Adrenal gland (tissue), 12 donors: ENCODE results near the gene LCN1. TPM values are rescaled to one million over a fixed set of nuclear protein-coding genes. Genes with fewer than 3 reads are reported as not detected.

ENCODE experiments used
- DNase-seq, 7 donors: peaks; one replicate each; pipeline ENCODE4 v3.0.0-alpha.2; 2019 to 2020
- H3K27ac ChIP-seq, 5 donors: fragments of 200-600 bp; sonication (generic) in 4 of 5; 1 replicate in 3 of 5; 2 replicates in 2 of 5; pipeline versions ENCODE4 v1.5.1 to v1.8.0; 2016 to 2020; ENCODE audit warnings: mild to moderate bottlenecking in 1 of 5
- H3K27me3 ChIP-seq: fragments of 200-600 bp; 2 replicates; pipeline ENCODE4 v1.8.0; 2021
- H3K36me3 ChIP-seq, 2 donors: fragments of 200-600 bp; replicated peaks in 1 of 2; 1 replicate in 1 of 2; 2 replicates in 1 of 2; pipeline versions ENCODE4 v1.5.1 to v1.8.0; 2018 to 2022
- H3K4me1 ChIP-seq, 2 donors: fragments of 200-600 bp; replicated peaks in 1 of 2; 1 replicate in 1 of 2; 2 replicates in 1 of 2; pipeline versions ENCODE4 v1.5.1 to v1.8.0; 2018 to 2021
- H3K4me3 ChIP-seq, 4 donors: fragments of 200-600 bp; sonication (generic) in 3 of 4; one replicate each; pipeline ENCODE4 v1.5.1; 2016 to 2018
- H3K9me3 ChIP-seq, 3 donors: fragments of 200-600 bp; sonication (generic) in 1 of 3; replicated peaks in 1 of 3; 1 replicate in 2 of 3; 2 replicates in 1 of 3; pipeline versions ENCODE4 v1.5.1 to v1.8.0; 2016 to 2021
- POLR2A ChIP-seq, 2 donors: fragments of 450-650 bp; IDR thresholded peaks; one replicate each; pipeline ENCODE4 v1.6.1; 2017; ENCODE audit warnings: antibody characterized with exemption in 2 of 2, mild to moderate bottlenecking in 2 of 2, moderate library complexity in 1 of 2
- WGBS, 4 donors: extraction: QIAGEN DNeasy Blood & Tissue Kit in 2 of 4; methylation state at CpG; one replicate each; pipeline versions ENCODE4 v1.1.5 to v1.1.7; 2013 to 2017; 5-methylcytosine and 5-hydroxymethylcytosine counted together
- intact Hi-C, 2 donors: fragments of 100-400 bp; cut with DNase I; formaldehyde crosslinking; loops; one replicate each; pipeline versions ENCODE4 v1.14.1 to v1.15.0; 2022 to 2023
- polyA plus RNA-seq, 3 donors: library from polyadenylated mRNA; stranded (reverse); fragments of 200-250 nt in 2 of 3; fragments of 350-450 nt in 1 of 3; fragmentation: Illumina TruSeq in 1 of 3; extraction: RNeasy Lipid Tissue Mini Kit (QIAGEN cat#74804) in 1 of 3; gene quantifications; one replicate each; pipeline ENCODE4 v1.2.3, GENCODE V29; 2013 to 2014
- total RNA-seq, 9 donors: library from RNA; depleted of rRNA in 4 of 9; stranded (reverse); fragments of >200 nt in 4 of 9; fragments of 120-200 nt in 1 of 9; fragmentation: NEBNext Ultra II Directional in 1 of 9; extraction: Animal tissue kit (Norgen Biotek cat#: 25700) in 1 of 9; gene quantifications; one replicate each; pipeline versions ENCODE4 v1.1.0 to v1.2.4, GENCODE V29; 2013 to 2023
- TF ChIP-seq, protein P1 (sequence below), 6 experiments: fragments of 450-650 bp in 4 of 6; fragments of 200-600 bp in 2 of 6; sonication (generic) in 1 of 6; IDR thresholded peaks; 1 replicate in 5 of 6; 2 replicates in 1 of 6; pipeline versions ENCODE4 v1.5.1 to v1.8.0; 2016 to 2021; ENCODE audit warnings: antibody characterized with exemption in 6 of 6, mild to moderate bottlenecking in 2 of 6, moderate library complexity in 1 of 6
- donor health status: healthy with polysubstance abuse.
- donor health status: Bipolar disorder and iron deficiency.
- donor health status: DM: yes; HTN: yes; CAD: no.
- donor health status: DM: no; HTN: no; CAD: no.
- donor health status: DM: no; HTN: no; CAD: no.
- donor health status: DM: yes; HTN: yes; CAD: no.

Gene LCN1
- total and polyA plus RNA-seq, 12 donors: not detected

GRCh38 chr9:135514342-135515082 is 6.7 kb upstream of the LCN1 start:
- H3K36me3 ChIP-seq: no peaks in the 10 kb centered on the region
- peak in 4 of 7 donors; percentile 5 to 21 (median 12) for DNase-seq
- no peak overlapping the region for H3K4me3 ChIP-seq
- intact Hi-C loops: no loop called here
- TF ChIP-seq, protein P1, sequence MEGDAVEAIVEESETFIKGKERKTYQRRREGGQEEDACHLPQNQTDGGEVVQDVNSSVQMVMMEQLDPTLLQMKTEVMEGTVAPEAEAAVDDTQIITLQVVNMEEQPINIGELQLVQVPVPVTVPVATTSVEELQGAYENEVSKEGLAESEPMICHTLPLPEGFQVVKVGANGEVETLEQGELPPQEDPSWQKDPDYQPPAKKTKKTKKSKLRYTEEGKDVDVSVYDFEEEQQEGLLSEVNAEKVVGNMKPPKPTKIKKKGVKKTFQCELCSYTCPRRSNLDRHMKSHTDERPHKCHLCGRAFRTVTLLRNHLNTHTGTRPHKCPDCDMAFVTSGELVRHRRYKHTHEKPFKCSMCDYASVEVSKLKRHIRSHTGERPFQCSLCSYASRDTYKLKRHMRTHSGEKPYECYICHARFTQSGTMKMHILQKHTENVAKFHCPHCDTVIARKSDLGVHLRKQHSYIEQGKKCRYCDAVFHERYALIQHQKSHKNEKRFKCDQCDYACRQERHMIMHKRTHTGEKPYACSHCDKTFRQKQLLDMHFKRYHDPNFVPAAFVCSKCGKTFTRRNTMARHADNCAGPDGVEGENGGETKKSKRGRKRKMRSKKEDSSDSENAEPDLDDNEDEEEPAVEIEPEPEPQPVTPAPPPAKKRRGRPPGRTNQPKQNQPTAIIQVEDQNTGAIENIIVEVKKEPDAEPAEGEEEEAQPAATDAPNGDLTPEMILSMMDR (IDR thresholded peaks at IDR 0.05): no peak
- TF ChIP-seq POLR2A (IDR thresholded peaks at IDR 0.05): no peak
- no peak overlapping the region for H3K27ac ChIP-seq
- H3K9me3 ChIP-seq: no peaks in the 10 kb centered on the region
- no peaks in the 10 kb centered on the region for H3K4me1 ChIP-seq
- H3K27me3 ChIP-seq: no peaks in the 10 kb centered on the region
- 81 to 87% (median 85%) methylated on average over 12 to 17 of the region's 17 CpGs for WGBS, 4 donors

GRCh38 chr9:135515083-135515951 is 5.9 kb upstream of the LCN1 start:
- no peak overlapping the region for H3K4me3 ChIP-seq
- no peak for TF ChIP-seq POLR2A (IDR thresholded peaks at IDR 0.05)
- TF ChIP-seq, protein P1 (IDR thresholded peaks at IDR 0.05): no peak
- H3K27ac ChIP-seq: peak overlapping the region in 1 of 5 donors; percentile 3
- no peaks in the 10 kb centered on the region for H3K9me3 ChIP-seq
- DNase-seq: peak in 4 of 7 donors; percentile 4 to 40 (median 12)
- no peaks in the 10 kb centered on the region for H3K4me1 ChIP-seq
- intact Hi-C loops: no loop called here
- H3K27me3 ChIP-seq: no peaks in the 10 kb centered on the region
- no peaks in the 10 kb centered on the region for H3K36me3 ChIP-seq
- WGBS, 4 donors: 82 to 91% (median 87%) methylated on average over 10 to 31 of the region's 31 CpGs

DNA sequence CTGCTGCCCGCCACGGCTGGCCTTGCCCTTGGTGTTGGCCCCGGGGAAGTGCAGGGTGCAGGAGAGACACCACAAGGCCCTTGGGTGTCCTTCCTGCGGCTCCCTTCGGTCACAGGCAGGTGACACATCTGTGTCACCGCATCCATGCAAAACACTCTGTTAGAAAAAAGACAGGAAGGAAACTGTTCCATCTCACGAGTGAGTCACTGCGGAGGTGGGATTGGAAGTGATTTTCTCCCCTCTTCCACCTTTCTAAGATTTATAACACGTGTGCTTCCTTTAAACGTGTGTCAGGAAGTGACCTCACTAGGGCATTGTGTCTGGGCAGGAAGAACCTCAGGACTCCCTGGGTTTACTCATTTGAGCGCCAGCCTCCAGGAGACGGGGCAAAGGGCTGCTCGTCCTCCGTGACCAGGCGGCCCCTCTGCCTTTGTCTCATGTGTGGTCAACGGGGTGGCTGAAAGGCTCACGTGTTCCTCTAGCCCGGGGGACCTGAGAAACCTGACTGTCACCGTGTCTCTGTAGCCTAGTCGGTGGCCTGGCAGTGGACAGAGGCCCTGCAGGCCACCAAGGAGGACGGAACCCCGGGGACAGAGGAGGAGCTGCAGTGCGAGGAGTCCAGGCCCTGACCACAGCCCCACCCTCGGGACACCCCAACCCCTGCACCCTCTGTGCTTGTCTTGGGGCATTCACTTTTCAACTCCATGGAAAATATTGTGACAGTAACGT is 4.9 kb upstream of the LCN1 start:
- Histone ChIP-seq H3K27me3 (no peaks in the 10 kb centered on the region), H3K27ac (peak overlapping the region in 1 of 5 donors; percentile 3), H3K9me3 (no peaks in the 10 kb centered on the region), H3K4me3 (no peak overlapping the region), H3K36me3 (no peaks in the 10 kb centered on the region), H3K4me1 (no peaks in the 10 kb centered on the region)
- intact Hi-C loops: no loop called here
- DNase-seq: peak in 3 of 7 donors; percentile 8 to 45 (median 9)
- WGBS, 4 donors: 69 to 73% (median 72%) methylated on average over 16 to 25 of the region's 25 CpGs
- no peak for TF ChIP-seq POLR2A (IDR thresholded peaks at IDR 0.05)
- TF ChIP-seq, protein P1 (IDR thresholded peaks at IDR 0.05): no peak

GRCh38 chr9:135517407-135517822 is 3.8 kb upstream of the LCN1 start:
- H3K4me3 ChIP-seq: no peak overlapping the region
- H3K4me1 ChIP-seq: no peaks in the 10 kb centered on the region
- no peaks in the 10 kb centered on the region for H3K27me3 ChIP-seq
- no peaks in the 10 kb centered on the region for H3K36me3 ChIP-seq
- no peaks in the 10 kb centered on the region for H3K9me3 ChIP-seq
- TF ChIP-seq, protein P1 (IDR thresholded peaks at IDR 0.05): no peak
- TF ChIP-seq POLR2A (IDR thresholded peaks at IDR 0.05): no peak
- H3K27ac ChIP-seq: no peak overlapping the region
- WGBS, 4 donors: 87 to 93% (median 90%) methylated on average over 24 of the region's 24 CpGs
- intact Hi-C loops: no loop called here
- DNase-seq: peak in 2 of 7 donors; percentile 4 to 21
